Neural cell (in vitro differentiated cells): ENCODE data around the gene CYP4F22.

Source experiments
- CTCF ChIP-seq: fragments of 450-650 bp; IDR thresholded peaks from 2 replicates; pipeline ENCODE4 v1.5.1; 2014; ENCODE audit warnings: antibody characterized with exemption, mild to moderate bottlenecking, moderate library complexity; ENCODE audit not compliant: poor library complexity, severe bottlenecking
- EP300 ChIP-seq: fragments of 450-650 bp; conservative IDR thresholded peaks from 2 replicates; pipeline ENCODE4 v1.6.1; 2014; ENCODE audit warnings: antibody characterized with exemption, mild to moderate bottlenecking, moderate library complexity; ENCODE audit not compliant: poor library complexity, severe bottlenecking
- EZH2 ChIP-seq: fragments of 200-600, 300-800 bp; shearing (Covaris generic), sonication (generic); IDR thresholded peaks from 2 replicates; pipeline ENCODE4 v1.6.1; 2014; ENCODE audit warnings: antibody characterized with exemption, low read length, borderline replicate concordance, mild to moderate bottlenecking; ENCODE audit not compliant: insufficient read depth, poor library complexity, severe bottlenecking
- MXI1 ChIP-seq: fragments of 450-650 bp; conservative IDR thresholded peaks from 2 replicates; pipeline ENCODE4 v1.6.1; 2014; ENCODE audit warnings: antibody characterized with exemption, mild to moderate bottlenecking; ENCODE audit not compliant: poor library complexity, severe bottlenecking
- POLR2AphosphoS5 ChIP-seq: IDR thresholded peaks from 2 replicates; pipeline ENCODE4 v1.6.1; 2012
- RAD21 ChIP-seq: fragments of 450-650 bp; conservative IDR thresholded peaks from 2 replicates; pipeline ENCODE4 v1.6.1; 2014; ENCODE audit warnings: antibody characterized with exemption, mild to moderate bottlenecking, moderate library complexity
- REST ChIP-seq: IDR thresholded peaks from 2 replicates; pipeline ENCODE4 v1.6.1; 2012; ENCODE audit warnings: borderline replicate concordance
- SMC3 ChIP-seq: fragments of 450-650 bp; conservative IDR thresholded peaks from 2 replicates; pipeline ENCODE4 v1.6.1; 2014; ENCODE audit warnings: antibody characterized with exemption, mild to moderate bottlenecking, moderate library complexity; ENCODE audit not compliant: poor library complexity
- TAF1 ChIP-seq: IDR thresholded peaks from 2 replicates; pipeline ENCODE4 v1.6.1; 2012; ENCODE audit warnings: low read depth

DNA sequence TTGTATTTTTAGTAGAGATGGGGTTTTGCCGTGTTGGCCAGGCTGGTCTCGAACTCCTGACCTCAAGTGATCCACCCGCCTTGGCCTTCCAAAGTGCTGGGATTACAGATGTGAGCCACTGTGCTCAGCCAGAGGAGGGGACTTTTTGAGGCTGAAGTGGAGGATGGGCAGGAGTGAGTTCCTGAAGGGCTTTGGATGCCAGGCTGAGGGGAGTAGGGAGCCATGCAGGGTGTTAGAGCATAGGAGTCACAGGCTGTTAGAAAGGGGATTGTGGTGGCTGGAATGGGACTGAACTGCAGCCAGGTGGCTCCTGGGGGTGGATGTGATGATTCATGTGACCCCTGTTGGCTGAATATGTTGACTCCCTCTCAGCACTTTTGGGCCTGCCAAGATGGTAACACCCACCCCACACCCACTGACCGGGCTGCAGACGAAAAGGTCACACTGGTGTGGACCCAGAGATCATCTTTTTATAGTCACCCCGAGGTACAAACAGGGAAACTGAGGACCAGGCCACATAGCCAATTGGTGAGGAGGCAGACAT, 11.2 kb downstream of the CYP4F22 start:
- TF ChIP-seq CTCF (no peak), POLR2AphosphoS5 (no peak), EZH2 (no peak), REST (no peak), TAF1 (no peak), SMC3 (no peak), EP300 (no peak), MXI1 (no peak), RAD21 (no peak)
